Measurements from ENCODE around the gene XXYLT1. TPM values are rescaled to one million over a fixed set of nuclear protein-coding genes. Genes with fewer than 3 reads are reported as not detected.
A peak's percentile ranks its signal among the peaks of the same experiment; 100 is the strongest.

The XXYLT1 gene
- total and polyA plus RNA-seq, 2 of the 4 experiments (the other 2 are of a cell fraction), result 14.7 to 18.1 TPM

- DNase-seq (no peak), ATAC-seq (ENCODE audit: low read depth) (no peak)
- 0 out of 2 replicates have a peak overlapping the region, but pooled peaks have one; percentile 12 for H3K9ac ChIP-seq (ENCODE audit: low read depth, low read length)
- H3K9me1 ChIP-seq (ENCODE audit: insufficient read depth, low read length), result peaks cover 16% of the 10 kb centered on the region
- peak overlapping the region; percentile 89 for H2BK20ac ChIP-seq (ENCODE audit: low read depth, low read length)
- peak overlapping the region; percentile 66 for H3K18ac ChIP-seq (ENCODE audit: low read depth, low read length)
- ChIA-PET CTCF (no interaction called here), POLR2A (ENCODE audit: unreplicated experiment) (no interaction called here)
- H2BK5ac ChIP-seq (ENCODE audit: low read depth, low read length, poor library complexity, severe bottlenecking), result peak overlapping the region; percentile 99
- H3K4me2 ChIP-seq (ENCODE audit: low read depth, low read length), result no peak overlapping the region
- H3K23ac ChIP-seq (ENCODE audit: low read depth, low read length), result peak overlapping the region; percentile 64; the same call in 1 of the 2 replicates
- peak overlapping the region; percentile 95; the same call in 2 of the 3 replicates for H2BK15ac ChIP-seq (ENCODE audit: low read depth, low read length)
- no TSS peak for BruUV-seq (replicated peaks)
- dilution Hi-C loops (cut with HindIII; ENCODE audit: low sequenced_read_pairs, unreplicated experiment) (no loop called here), intact Hi-C loops (cut with micrococcal nuclease) (loop anchor here (5.0 kb wide), 1 partner anchor 91 kb away; no protein-coding TSS in a partner anchor), in situ Hi-C loops (cut with MboI; ENCODE audit: low sequenced_read_pairs) (no loop called here)
- no peak overlapping the region for H3K4me3 ChIP-seq (ENCODE audit: insufficient read depth, low read depth, low read length)
- peak overlapping the region; percentile 91 for H4K5ac ChIP-seq (ENCODE audit: low read depth, low read length)
- H3K56ac ChIP-seq (ENCODE audit: extremely low read depth, insufficient read depth, low read length), result 0 out of 2 replicates have a peak overlapping the region, but pooled peaks have one; percentile 21
- no peaks in the 10 kb centered on the region for H3K9me3 ChIP-seq (ENCODE audit: control insufficient read depth, insufficient read depth, low read length)
- 80% methylated on average over 1 of the region's 19 CpGs; no CpG with 5 or more reads in 1 of the 2 experiments for WGBS, 2 experiments (ENCODE audit: extremely low coverage in 2 of 2, insufficient read length in 1 of 2)
- H3K14ac ChIP-seq (replicated peaks; ENCODE audit: low read depth, low read length), result peak overlapping the region; percentile 82
- H3K36me3 ChIP-seq (ENCODE audit: control insufficient read depth, insufficient read depth, low read length), result no peaks in the 10 kb centered on the region
- peak overlapping the region; percentile 70 for H4K91ac ChIP-seq (ENCODE audit: insufficient read depth, low read depth, low read length)
- no peaks in the 10 kb centered on the region for H4K20me1 ChIP-seq (ENCODE audit: insufficient read depth, low read length)
- H3K79me1 ChIP-seq (ENCODE audit: low read depth in 1 of 2, low read length in 2 of 2), result peaks cover 34 to 66% of the 10 kb centered on the region in 2 experiments; a peak in 3 of 4 replicates
- peak overlapping the region; percentile 89 for H2BK120ac ChIP-seq (ENCODE audit: low read depth, low read length)
- H2AK5ac ChIP-seq (ENCODE audit: low read depth, low read length), result peak overlapping the region; percentile 92
- TF ChIP-seq CEBPB (IDR thresholded peaks at IDR 0.05; ENCODE audit: low read depth, low read length) (peak; percentile 65), MXI1 (IDR thresholded peaks at IDR 0.05; ENCODE audit: borderline replicate concordance, low read depth, low read length) (no peak), RAD21 (IDR thresholded peaks at IDR 0.05; ENCODE audit: low read length) (no peak), FOS (IDR thresholded peaks at IDR 0.05; ENCODE audit: low read depth, low read length) (no peak)
- peaks cover 22% of the 10 kb centered on the region for H3K4me1 ChIP-seq (ENCODE audit: control insufficient read depth, insufficient read depth, low read length)
- H3K27me3 ChIP-seq (ENCODE audit: control insufficient read depth, insufficient read depth, low read length), result no peaks in the 10 kb centered on the region
- H2AFZ ChIP-seq (replicated peaks; ENCODE audit: low read length, poor library complexity), result peak overlapping the region; percentile 79
- peak overlapping the region; percentile 18 to 78 for H4K8ac ChIP-seq (ENCODE audit: low read depth in 2 of 2, low read length in 2 of 2)
- H3K4ac ChIP-seq (ENCODE audit: low read depth, low read length), result peak overlapping the region; percentile 88
- H2AK9ac ChIP-seq (replicated peaks; ENCODE audit: low read depth, low read length, poor library complexity), result peak overlapping the region; percentile 93
- H3K27ac ChIP-seq (ENCODE audit: insufficient read depth, low read length), result peak overlapping the region; percentile 45; the same call in 1 of the 2 replicates
These were observed 72.3 kb downstream of the XXYLT1 start for GRCh38 chr3:195198426-195199346.

Measured in IMR-90 (cell line).